ENCODE measurements around the gene FDX1.

FDX1 gene

GRCh38 chr11:110469127-110469526 is 39.4 kb downstream of the FDX1 start:
- DNase-seq: no peak

- DNase-seq: no peak
Measured at GRCh38 chr11:110470716-110471115, 41.0 kb downstream of the FDX1 start.

- no peak for DNase-seq
Measured at GRCh38 chr11:110471371-110471770, 41.6 kb downstream of the FDX1 start.

- peak; percentile 30 for DNase-seq
Measured at GRCh38 chr11:110472858-110473257, 43.1 kb downstream of the FDX1 start.

- no peak for DNase-seq
Measured at GRCh38 chr11:110473706-110474105, 44.0 kb downstream of the FDX1 start.

GRCh38 chr11:110474578-110474977 is 44.8 kb downstream of the FDX1 start:
- no peak for DNase-seq

GRCh38 chr11:110475671-110476070 is 45.9 kb downstream of the FDX1 start:
- no peak for DNase-seq

- DNase-seq: peak; percentile 79
Measured at GRCh38 chr11:110478410-110478809, 48.7 kb downstream of the FDX1 start.

- no peak for DNase-seq
Measured at GRCh38 chr11:110479108-110480101, 49.7 kb downstream of the FDX1 start.

GRCh38 chr11:110481523-110481922 is 51.8 kb downstream of the FDX1 start:
- DNase-seq: no peak

GRCh38 chr11:110486156-110486555 is 56.4 kb downstream of the FDX1 start:
- DNase-seq: no peak

GRCh38 chr11:110488446-110488845 is 58.7 kb downstream of the FDX1 start:
- DNase-seq: no peak

- DNase-seq: peak; percentile 39
Measured at GRCh38 chr11:110490886-110491285, 61.1 kb downstream of the FDX1 start.

- peak; percentile 55 for DNase-seq
Measured at GRCh38 chr11:110491577-110492320, 62.0 kb downstream of the FDX1 start.

GRCh38 chr11:110492321-110492685 is 62.6 kb downstream of the FDX1 start:
- DNase-seq: peak; percentile 30

GRCh38 chr11:110493346-110493745 is 63.6 kb downstream of the FDX1 start:
- no peak for DNase-seq

- DNase-seq: no peak
Measured at GRCh38 chr11:110497231-110497978, 67.7 kb downstream of the FDX1 start.

- DNase-seq: no peak
Measured at GRCh38 chr11:110501428-110501827, 71.7 kb downstream of the FDX1 start.

GRCh38 chr11:110505528-110506284 is 76.0 kb downstream of the FDX1 start:
- no peak for DNase-seq

GRCh38 chr11:110507328-110507727 is 77.6 kb downstream of the FDX1 start:
- no peak for DNase-seq

GRCh38 chr11:110508786-110509185 is 79.0 kb downstream of the FDX1 start:
- DNase-seq: no peak

- no peak for DNase-seq
Measured at GRCh38 chr11:110509472-110509871, 79.7 kb downstream of the FDX1 start.

All from islet precursor cell (in vitro differentiated cells).